OCI-LY7 (cell line): Measurements from ENCODE around the gene CACNB1. TPM values are rescaled to one million over a fixed set of nuclear protein-coding genes. Genes with fewer than 3 reads are reported as not detected.

ENCODE experiments used
- BruUV-seq: library from RNA; stranded (reverse); fragments of 400-500 nt; replicated peaks from 2 replicates; lab custom pipeline; 2021; lab: Mats Ljungman, UMichigan
- CTCF ChIA-PET: fragments of 300-600 bp; sonication (Branson Sonifier 250); formaldehyde crosslinking; loops from one replicate; lab custom pipeline; 2022; ENCODE audit warnings: antibody characterized with exemption; ENCODE audit not compliant: unreplicated experiment; lab: Charles Lee
- POLR2A ChIA-PET: fragments of 300-600 bp; sonication (Branson Sonifier 250); formaldehyde crosslinking; loops from one replicate; lab custom pipeline; 2022; ENCODE audit warnings: antibody characterized with exemption; lab: Charles Lee
- DNase-seq: peaks from one replicate; pipeline ENCODE4 v3.0.0-alpha.2; 2015; ENCODE audit warnings: low spot score
- H2AFZ ChIP-seq: fragments of 200-600 bp; sonication (generic), shearing (Covaris generic); 2 replicates; pipeline ENCODE4 v1.6.1; 2014; ENCODE audit warnings: mild to moderate bottlenecking, antibody characterized with exemption, low read length, moderate library complexity
- H3K27ac ChIP-seq: fragments of 200-600 bp; sonication (generic); 2 replicates; pipeline ENCODE4 v1.5.1; 2014; ENCODE audit warnings: mixed run types, low read depth, mild to moderate bottlenecking, moderate library complexity, low read length, inconsistent platforms; ENCODE audit not compliant: poor library complexity, severe bottlenecking
- H3K36me3 ChIP-seq: fragments of 200-600 bp; sonication (generic); 2 replicates; pipeline ENCODE4 v1.6.1; 2014; ENCODE audit warnings: mild to moderate bottlenecking, antibody characterized with exemption, low read length, moderate library complexity, mixed read lengths; ENCODE audit not compliant: insufficient read depth
- H3K4me1 ChIP-seq: fragments of 200-600 bp; sonication (generic); 2 replicates; pipeline ENCODE4 v1.5.1; 2014; ENCODE audit warnings: mild to moderate bottlenecking, low read length; ENCODE audit not compliant: insufficient read depth, poor library complexity, severe bottlenecking
- H3K4me2 ChIP-seq: fragments of 200-600 bp; sonication (generic); 2 replicates; pipeline ENCODE4 v1.6.1; 2014; ENCODE audit warnings: mild to moderate bottlenecking, low read length
- H3K4me3 ChIP-seq: fragments of 200-600 bp; sonication (generic); 2 replicates; pipeline ENCODE4 v1.5.1; 2014; ENCODE audit warnings: mild to moderate bottlenecking, low read depth, low read length; ENCODE audit not compliant: poor library complexity, severe bottlenecking
- H3K79me2 ChIP-seq: fragments of 200-600 bp; sonication (generic); 2 replicates; pipeline ENCODE4 v1.6.1; 2016; ENCODE audit warnings: low read depth, mild to moderate bottlenecking, low read length, moderate library complexity, mixed read lengths; ENCODE audit not compliant: insufficient read depth
- H3K9me2 ChIP-seq: fragments of 200-600 bp; sonication (generic); 2 replicates; pipeline ENCODE4 v1.6.1; 2016; ENCODE audit warnings: mild to moderate bottlenecking, low read length, mixed read lengths; ENCODE audit not compliant: insufficient read depth
- H3K9me3 ChIP-seq: fragments of 200-600 bp; sonication (generic); 2 replicates; pipeline ENCODE4 v1.6.1; 2014; ENCODE audit warnings: mild to moderate bottlenecking, mixed run types, low read length, mixed read lengths
- H4K20me1 ChIP-seq: fragments of 200-600 bp; sonication (generic); 2 replicates; pipeline ENCODE4 v1.6.1; 2014; ENCODE audit warnings: mild to moderate bottlenecking, antibody characterized with exemption, low read length, moderate library complexity, mixed read lengths; ENCODE audit not compliant: insufficient read depth
- CTCF ChIP-seq: fragments of 200-600 bp; sonication (generic); conservative IDR thresholded peaks from 2 replicates; pipeline ENCODE4 v1.5.1; 2014; ENCODE audit warnings: mild to moderate bottlenecking, antibody characterized with exemption, low read length, moderate library complexity, mixed read lengths
- EZH2phosphoT487 ChIP-seq: fragments of 200-600 bp; sonication (generic); IDR thresholded peaks from 2 replicates; pipeline ENCODE4 v1.6.1; 2018; ENCODE audit warnings: low read depth, borderline replicate concordance, mild to moderate bottlenecking, mixed run types, antibody characterized with exemption, low read length, moderate library complexity, mixed read lengths
- intact Hi-C: fragments of 100-400 bp; cut with micrococcal nuclease; formaldehyde crosslinking; loops from one replicate; pipeline ENCODE4 v1.10.0; 2022; ENCODE audit not compliant: unreplicated experiment
- total RNA-seq, 2 experiments: library from RNA; depleted of rRNA in 1 of 2; stranded (reverse); fragments of >200 nt in 1 of 2; shearing (Covaris generic) in 1 of 2; gene quantifications; 2 replicates each; pipeline ENCODE4 v1.2.3, GENCODE V29; 2014 to 2022

Gene CACNB1
- total RNA-seq, 2 experiments from 2014 or later = 23.7 to 30.9 TPM

- H3K36me3 ChIP-seq = peaks cover 69% of the 10 kb centered on the region
- intact Hi-C loops = no loop called here
- BruUV-seq = no TSS peak
- no peak overlapping the region for H3K4me2 ChIP-seq
- TF ChIP-seq EZH2phosphoT487 (no peak), CTCF (no peak)
- ChIA-PET CTCF (no interaction called here), POLR2A (no interaction called here)
- no peak overlapping the region for H2AFZ ChIP-seq
- H4K20me1 ChIP-seq = no peaks in the 10 kb centered on the region
- no peak overlapping the region for H3K27ac ChIP-seq
- no peak for DNase-seq
- no peaks in the 10 kb centered on the region for H3K79me2 ChIP-seq
- H3K4me3 ChIP-seq = no peak overlapping the region
- H3K9me2 ChIP-seq = no peaks in the 10 kb centered on the region
- H3K4me1 ChIP-seq = peaks cover 30% of the 10 kb centered on the region
- no peaks in the 10 kb centered on the region for H3K9me3 ChIP-seq
These were observed 20.2 kb downstream of the CACNB1 start for GRCh38 chr17:39177256-39177655.

DNA sequence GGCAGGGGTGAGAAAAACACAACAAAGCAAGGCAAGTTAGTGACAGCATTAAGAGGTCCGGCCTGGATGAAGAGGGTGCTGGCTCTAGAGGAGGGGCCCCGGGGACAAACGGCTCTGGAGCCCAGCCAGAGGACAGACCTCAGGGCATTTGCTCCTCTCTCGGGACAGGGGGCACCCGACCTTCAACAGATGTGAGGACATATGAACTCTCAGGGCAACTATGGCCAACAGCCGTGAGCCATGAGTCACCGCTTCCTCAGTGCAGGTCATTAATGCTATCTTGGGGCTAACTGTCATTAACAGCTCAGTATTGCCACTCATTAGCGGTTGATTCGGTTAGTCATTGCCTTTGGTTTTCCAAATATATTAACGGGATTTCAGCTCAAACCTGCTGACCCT lies 21.8 kb downstream of the CACNB1 start:
- ChIA-PET POLR2A (interaction anchor here (0.5 to 1.8 kb wide), 4 partner anchors 8 to 81 kb away, joined by 3 to 6 read pairs (median 5); no protein-coding TSS in a partner anchor), CTCF (interaction anchor here (3.3 kb wide), 1 partner anchor 11 kb away, joined by 22 read pairs; no protein-coding TSS in a partner anchor)
- Histone ChIP-seq H3K4me3 (no peak overlapping the region), H2AFZ (no peak overlapping the region), H3K79me2 (no peaks in the 10 kb centered on the region), H3K9me2 (no peaks in the 10 kb centered on the region), H3K36me3 (peaks cover 56% of the 10 kb centered on the region), H3K9me3 (no peaks in the 10 kb centered on the region), H4K20me1 (no peaks in the 10 kb centered on the region), H3K4me1 (peaks cover 46% of the 10 kb centered on the region), H3K27ac (no peak overlapping the region), H3K4me2 (no peak overlapping the region; the same call in 1 of the 2 replicates)
- no peak for DNase-seq
- no TSS peak for BruUV-seq
- TF ChIP-seq CTCF (no peak), EZH2phosphoT487 (no peak)
- intact Hi-C loops = loop anchor here (2.0 kb wide), 1 partner anchor 23 kb away; no protein-coding TSS in a partner anchor

DNA sequence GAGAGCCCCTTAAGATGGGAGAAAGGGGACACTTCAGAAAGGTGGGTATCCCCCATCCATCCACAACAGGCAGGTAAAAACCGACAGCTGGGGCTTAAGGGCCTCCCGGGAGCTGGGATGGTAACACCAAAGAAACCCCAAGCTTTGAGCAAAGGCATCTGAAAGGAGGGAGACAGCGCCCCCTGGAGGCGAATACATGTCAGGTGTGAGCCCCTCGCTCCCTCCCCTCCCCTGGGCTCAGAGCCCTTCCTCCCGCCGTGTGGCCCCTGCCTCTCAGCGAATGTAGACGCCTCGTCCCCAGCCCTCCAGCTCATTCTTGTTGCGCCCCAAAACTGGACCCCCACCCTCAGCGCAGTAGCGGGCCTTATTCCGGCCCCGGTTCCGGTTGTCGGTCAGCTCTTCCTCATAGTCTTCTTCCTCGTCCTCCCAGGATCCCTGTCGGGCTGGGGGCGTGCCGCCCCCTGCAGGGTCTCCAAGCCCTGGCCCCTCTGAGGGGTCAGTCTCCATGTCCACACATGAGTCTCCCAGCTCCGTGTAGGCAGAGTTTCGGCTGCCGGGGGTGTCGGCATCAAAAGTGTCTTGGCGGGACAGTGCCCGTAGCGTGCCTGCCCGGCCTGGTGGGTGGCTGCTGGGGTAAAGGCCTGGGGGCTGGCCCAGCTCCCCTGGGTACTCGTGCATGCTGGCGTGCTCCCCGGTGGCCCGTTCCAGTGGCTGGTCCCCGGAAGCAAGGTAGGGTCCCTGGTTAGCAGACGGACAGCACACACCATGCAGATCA lies 22.4 kb downstream of the CACNB1 start:
- Histone ChIP-seq H4K20me1 (no peaks in the 10 kb centered on the region), H3K9me2 (no peaks in the 10 kb centered on the region), H3K4me3 (no peak overlapping the region), H3K79me2 (no peaks in the 10 kb centered on the region), H3K4me1 (peaks cover 52% of the 10 kb centered on the region), H3K9me3 (no peaks in the 10 kb centered on the region), H3K27ac (peak overlapping the region; percentile 89), H2AFZ (no peak overlapping the region), H3K36me3 (peaks cover 50% of the 10 kb centered on the region), H3K4me2 (peak overlapping the region; percentile 18; the same call in 1 of the 2 replicates)
- DNase-seq = peak; percentile 91
- POLR2A ChIA-PET = interaction anchor here (0.6 to 1.8 kb wide), 3 partner anchors 9 to 21 kb away, joined by 3 to 6 read pairs (median 6); no protein-coding TSS in a partner anchor
- TF ChIP-seq EZH2phosphoT487 (no peak), CTCF (peak; percentile 94)
- BruUV-seq = no TSS peak
- intact Hi-C loops = loop anchor here (2.0 kb wide), 1 partner anchor 22 kb away; no protein-coding TSS in a partner anchor
- CTCF ChIA-PET = interaction anchor here (0.7 to 3.3 kb wide), 6 partner anchors 9 to 447 kb away, joined by 3 to 22 read pairs (median 4); partner anchors contain the start of genes ARL5C and RPL19
